SK-N-SH (cell line): ENCODE measurements around the gene RAB1A. TPM values are rescaled to one million over a fixed set of nuclear protein-coding genes. Genes with fewer than 3 reads are reported as not detected.

ENCODE experiments used
- CTCF ChIA-PET: fragments of 300-600, 350-600 bp; formaldehyde crosslinking; extraction: SDS; loops from one replicate; lab custom pipeline; 2021; lab: Yijun Ruan, JAX
- POLR2A ChIA-PET: fragments of 350-600 bp; sonication (Branson Sonifier 250); formaldehyde crosslinking; extraction: SDS; loops from one replicate; lab custom pipeline; 2020; ENCODE audit warnings: antibody characterized with exemption, inconsistent platforms; lab: Yijun Ruan, JAX
- DNase-seq: peaks from one replicate; pipeline ENCODE4 v3.0.0; 2012
- H2AFZ ChIP-seq: fragments of 200-600 bp; sonication (generic); 2 replicates; pipeline ENCODE4 v1.8.1; 2016; ENCODE audit warnings: antibody characterized with exemption, mild to moderate bottlenecking, low read depth
- H3F3A ChIP-seq: fragments of 200-600 bp; sonication (generic); replicated peaks from 2 replicates; pipeline ENCODE3; 2016; ENCODE audit warnings: antibody characterized with exemption, mild to moderate bottlenecking; ENCODE audit not compliant: insufficient read depth
- H3K27ac ChIP-seq, 2 experiments: fragments of 200-500 bp in 1 of 2; fragments of 200-600 bp in 1 of 2; sonication (Bioruptor generic) in 1 of 2; sonication (generic), shearing (Covaris generic) in 1 of 2; 2 replicates each; pipeline versions ENCODE4 v1.5.1 to v1.6.1; 2014 to 2016; ENCODE audit warnings: low read depth in 2 of 2, inconsistent platforms in 1 of 2, low read length in 1 of 2, mild to moderate bottlenecking in 1 of 2, mixed read lengths in 1 of 2
- H3K27me3 ChIP-seq: fragments of 200-600 bp; sonication (generic), shearing (Covaris generic); 2 replicates; pipeline ENCODE4 v1.6.1; 2016; ENCODE audit warnings: mixed run types; ENCODE audit not compliant: insufficient read depth
- H3K36me3 ChIP-seq, 2 experiments: fragments of 200-500 bp in 1 of 2; fragments of 200-600 bp in 1 of 2; sonication (Bioruptor generic) in 1 of 2; sonication (generic) in 1 of 2; replicated peaks in 1 of 2; 2 replicates each; pipeline versions ENCODE3 to v1.5.1; 2014 to 2016; ENCODE audit warnings: low read length in 1 of 2, mild to moderate bottlenecking in 1 of 2; ENCODE audit not compliant: insufficient read depth in 2 of 2, control insufficient read depth in 1 of 2
- H3K4me1 ChIP-seq, 2 experiments: fragments of 200-500 bp in 1 of 2; fragments of 200-600 bp in 1 of 2; sonication (Bioruptor generic) in 1 of 2; sonication (generic), shearing (Covaris generic) in 1 of 2; 2 replicates each; pipeline versions ENCODE4 v1.5.1 to v1.6.1; 2014 to 2016; ENCODE audit warnings: low read depth in 1 of 2, low read length in 1 of 2, mixed run types in 1 of 2; ENCODE audit not compliant: insufficient read depth in 2 of 2, control insufficient read depth in 1 of 2
- H3K4me2 ChIP-seq: fragments of 200-600 bp; sonication (generic), shearing (Covaris generic); 2 replicates; pipeline ENCODE4 v1.6.1; 2017; ENCODE audit warnings: mixed run types
- H3K4me3 ChIP-seq, 2 experiments: fragments of 200-500 bp in 1 of 2; fragments of 200-600 bp in 1 of 2; sonication (Bioruptor generic) in 1 of 2; sonication (generic), shearing (Covaris generic) in 1 of 2; 2 replicates each; pipeline versions ENCODE4 v1.5.1 to v1.8.1; 2014 to 2016; ENCODE audit warnings: low read depth in 2 of 2, inconsistent platforms in 1 of 2, low read length in 1 of 2, mild to moderate bottlenecking in 1 of 2, mixed read lengths in 1 of 2, moderate library complexity in 1 of 2
- H3K79me2 ChIP-seq: fragments of 200-600 bp; sonication (generic); 2 replicates; pipeline ENCODE4 v1.8.1; 2017; ENCODE audit warnings: mild to moderate bottlenecking; ENCODE audit not compliant: insufficient read depth
- H3K9ac ChIP-seq: fragments of 200-600 bp; sonication (generic); 2 replicates; pipeline ENCODE4 v1.6.1; 2017; ENCODE audit warnings: mixed run types
- H3K9me2 ChIP-seq: fragments of 200-600 bp; sonication (generic); 2 replicates; pipeline ENCODE4 v1.6.1; 2017; ENCODE audit warnings: mixed run types
- H3K9me3 ChIP-seq: fragments of 200-600 bp; sonication (generic); 2 replicates; pipeline ENCODE4 v1.6.1; 2017; ENCODE audit warnings: mixed run types, mild to moderate bottlenecking, moderate library complexity
- H4K20me1 ChIP-seq: fragments of 200-600 bp; sonication (generic); 2 replicates; pipeline ENCODE4 v1.6.1; 2017; ENCODE audit warnings: mild to moderate bottlenecking, mixed run types; ENCODE audit not compliant: insufficient read depth
- FOXM1 ChIP-seq: IDR thresholded peaks from 2 replicates; pipeline ENCODE4 v1.4.0; 2012; ENCODE audit warnings: low read depth, mild to moderate bottlenecking
- GATA2 ChIP-seq: sonication (generic); formaldehyde crosslinking; IDR thresholded peaks from 2 replicates; pipeline ENCODE4 v1.5.0; 2020; ENCODE audit warnings: mild to moderate bottlenecking, missing genetic modification reagents
- POLR2AphosphoS5 ChIP-seq: IDR thresholded peaks from 2 replicates; pipeline ENCODE4 v1.6.1; 2012; ENCODE audit warnings: low read depth, low read length
- RCOR1 ChIP-seq: fragments of 150-350 bp; IDR thresholded peaks from 2 replicates; pipeline ENCODE4 v1.6.1; 2017; ENCODE audit warnings: antibody characterized with exemption, low read length
- RFX5 ChIP-seq: IDR thresholded peaks from 2 replicates; pipeline ENCODE4 v1.6.1; 2012; ENCODE audit warnings: mild to moderate bottlenecking, improper control_type of control experiment, low read length
- SMC3 ChIP-seq: IDR thresholded peaks from 2 replicates; pipeline ENCODE4 v1.6.1; 2012; ENCODE audit warnings: low read depth, low read length, improper control_type of control experiment
- TEAD4 ChIP-seq: IDR thresholded peaks from 2 replicates; pipeline ENCODE4 v1.4.0; 2012; ENCODE audit warnings: mild to moderate bottlenecking, borderline replicate concordance; ENCODE audit not compliant: insufficient read depth
- WGBS: methylation state at CpG from one replicate; pipeline ENCODE4 v1.1.6; 2017; ENCODE audit warnings: low lambda C conversion rate; 5-methylcytosine and 5-hydroxymethylcytosine counted together
- polyA plus RNA-seq, 3 experiments: library from polyadenylated mRNA; depleted of rRNA; stranded (reverse); fragments of >200 nt; gene quantifications; 2 replicates each; pipeline ENCODE4 v1.2.3, GENCODE V29; 2012
- TF ChIP-seq, protein P1 (sequence below): IDR thresholded peaks from 2 replicates; pipeline ENCODE4; 2012
- TF ChIP-seq, protein P2 (sequence below): IDR thresholded peaks from 2 replicates; pipeline ENCODE4 v1.4.0; 2012; ENCODE audit warnings: low read depth
- TF ChIP-seq, protein P3 (sequence below): fragments of 200-600 bp; sonication (generic); IDR thresholded peaks from 2 replicates; pipeline ENCODE4 v1.6.1; 2017; ENCODE audit warnings: antibody characterized with exemption, mild to moderate bottlenecking, moderate library complexity
- TF ChIP-seq, protein P4 (sequence below): IDR thresholded peaks from 2 replicates; pipeline ENCODE4 v1.4.0; 2012; ENCODE audit warnings: low read depth, borderline replicate concordance
- TF ChIP-seq, protein P5 (sequence below): fragments of 150-350 bp; IDR thresholded peaks from 2 replicates; pipeline ENCODE4 v1.6.1; 2016; ENCODE audit warnings: mild to moderate bottlenecking, low read depth, low read length

The RAB1A gene
- polyA plus RNA-seq, 1 of the 3 experiments (the other 2 are of a cell fraction), result 113 TPM

DNA sequence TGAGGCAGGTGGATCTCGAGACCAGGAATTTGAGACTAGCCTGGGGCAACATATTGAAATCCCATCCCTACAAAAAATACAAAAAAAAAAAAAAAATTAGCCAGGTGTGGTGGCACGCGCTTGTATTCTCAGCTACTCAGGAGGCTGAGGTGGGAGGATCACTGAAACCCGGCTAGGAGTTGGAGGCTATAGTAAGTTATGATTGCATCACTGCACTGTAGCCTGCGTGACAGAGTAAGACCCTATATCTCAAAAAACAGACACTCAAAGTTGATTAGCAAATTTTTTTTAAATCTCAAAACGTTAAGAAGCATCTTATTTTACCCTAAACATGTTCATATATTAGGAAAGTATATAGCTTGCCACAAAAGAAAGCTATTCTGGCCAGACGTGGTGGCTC is 7.6 kb downstream of the RAB1A start:
- Histone ChIP-seq H3F3A (no peaks in the 10 kb centered on the region), H3K27ac (no peak overlapping the region; a peak in 1 of 4 replicates), H3K4me2 (no peak overlapping the region), H3K4me3 (no peak overlapping the region), H3K9ac (no peak overlapping the region), H3K36me3 (peaks cover 0 to 3% of the 10 kb centered on the region in 2 experiments), H3K9me3 (no peaks in the 10 kb centered on the region), H3K79me2 (peaks cover 100% of the 10 kb centered on the region), H3K4me1 (peaks cover 0 to 14% of the 10 kb centered on the region in 2 experiments; a peak in 3 of 4 replicates), H2AFZ (no peak overlapping the region), H3K27me3 (no peaks in the 10 kb centered on the region), H4K20me1 (peaks cover 100% of the 10 kb centered on the region), H3K9me2 (no peaks in the 10 kb centered on the region)
- CTCF ChIA-PET, result interaction anchor here (0.9 to 1.2 kb wide), 3 partner anchors 13 to 64 kb away, joined by 3 to 4 read pairs (median 3); no protein-coding TSS in a partner anchor
- POLR2A ChIA-PET, result no interaction called here
- no peak for TF ChIP-seq GATA2 (CRISPR knock-in tag)
- TF ChIP-seq, protein P1, sequence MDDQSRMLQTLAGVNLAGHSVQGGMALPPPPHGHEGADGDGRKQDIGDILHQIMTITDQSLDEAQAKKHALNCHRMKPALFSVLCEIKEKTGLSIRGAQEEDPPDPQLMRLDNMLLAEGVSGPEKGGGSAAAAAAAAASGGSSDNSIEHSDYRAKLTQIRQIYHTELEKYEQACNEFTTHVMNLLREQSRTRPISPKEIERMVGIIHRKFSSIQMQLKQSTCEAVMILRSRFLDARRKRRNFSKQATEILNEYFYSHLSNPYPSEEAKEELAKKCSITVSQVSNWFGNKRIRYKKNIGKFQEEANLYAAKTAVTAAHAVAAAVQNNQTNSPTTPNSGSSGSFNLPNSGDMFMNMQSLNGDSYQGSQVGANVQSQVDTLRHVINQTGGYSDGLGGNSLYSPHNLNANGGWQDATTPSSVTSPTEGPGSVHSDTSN, result no peak
- no peak for TF ChIP-seq FOXM1
- TF ChIP-seq, protein P2, sequence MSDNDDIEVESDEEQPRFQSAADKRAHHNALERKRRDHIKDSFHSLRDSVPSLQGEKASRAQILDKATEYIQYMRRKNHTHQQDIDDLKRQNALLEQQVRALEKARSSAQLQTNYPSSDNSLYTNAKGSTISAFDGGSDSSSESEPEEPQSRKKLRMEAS, result no peak
- TF ChIP-seq, protein P3, sequence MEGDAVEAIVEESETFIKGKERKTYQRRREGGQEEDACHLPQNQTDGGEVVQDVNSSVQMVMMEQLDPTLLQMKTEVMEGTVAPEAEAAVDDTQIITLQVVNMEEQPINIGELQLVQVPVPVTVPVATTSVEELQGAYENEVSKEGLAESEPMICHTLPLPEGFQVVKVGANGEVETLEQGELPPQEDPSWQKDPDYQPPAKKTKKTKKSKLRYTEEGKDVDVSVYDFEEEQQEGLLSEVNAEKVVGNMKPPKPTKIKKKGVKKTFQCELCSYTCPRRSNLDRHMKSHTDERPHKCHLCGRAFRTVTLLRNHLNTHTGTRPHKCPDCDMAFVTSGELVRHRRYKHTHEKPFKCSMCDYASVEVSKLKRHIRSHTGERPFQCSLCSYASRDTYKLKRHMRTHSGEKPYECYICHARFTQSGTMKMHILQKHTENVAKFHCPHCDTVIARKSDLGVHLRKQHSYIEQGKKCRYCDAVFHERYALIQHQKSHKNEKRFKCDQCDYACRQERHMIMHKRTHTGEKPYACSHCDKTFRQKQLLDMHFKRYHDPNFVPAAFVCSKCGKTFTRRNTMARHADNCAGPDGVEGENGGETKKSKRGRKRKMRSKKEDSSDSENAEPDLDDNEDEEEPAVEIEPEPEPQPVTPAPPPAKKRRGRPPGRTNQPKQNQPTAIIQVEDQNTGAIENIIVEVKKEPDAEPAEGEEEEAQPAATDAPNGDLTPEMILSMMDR, result no peak
- no peak for TF ChIP-seq SMC3
- no peak for TF ChIP-seq RFX5
- TF ChIP-seq POLR2AphosphoS5, result no peak
- TF ChIP-seq TEAD4, result no peak
- TF ChIP-seq, protein P4, sequence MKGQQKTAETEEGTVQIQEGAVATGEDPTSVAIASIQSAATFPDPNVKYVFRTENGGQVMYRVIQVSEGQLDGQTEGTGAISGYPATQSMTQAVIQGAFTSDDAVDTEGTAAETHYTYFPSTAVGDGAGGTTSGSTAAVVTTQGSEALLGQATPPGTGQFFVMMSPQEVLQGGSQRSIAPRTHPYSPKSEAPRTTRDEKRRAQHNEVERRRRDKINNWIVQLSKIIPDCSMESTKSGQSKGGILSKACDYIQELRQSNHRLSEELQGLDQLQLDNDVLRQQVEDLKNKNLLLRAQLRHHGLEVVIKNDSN, result no peak
- TF ChIP-seq, protein P5, sequence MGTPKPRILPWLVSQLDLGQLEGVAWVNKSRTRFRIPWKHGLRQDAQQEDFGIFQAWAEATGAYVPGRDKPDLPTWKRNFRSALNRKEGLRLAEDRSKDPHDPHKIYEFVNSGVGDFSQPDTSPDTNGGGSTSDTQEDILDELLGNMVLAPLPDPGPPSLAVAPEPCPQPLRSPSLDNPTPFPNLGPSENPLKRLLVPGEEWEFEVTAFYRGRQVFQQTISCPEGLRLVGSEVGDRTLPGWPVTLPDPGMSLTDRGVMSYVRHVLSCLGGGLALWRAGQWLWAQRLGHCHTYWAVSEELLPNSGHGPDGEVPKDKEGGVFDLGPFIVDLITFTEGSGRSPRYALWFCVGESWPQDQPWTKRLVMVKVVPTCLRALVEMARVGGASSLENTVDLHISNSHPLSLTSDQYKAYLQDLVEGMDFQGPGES, result no peak
- no peak for TF ChIP-seq RCOR1
- no peak for DNase-seq
- WGBS, result 84% methylated on average over 7 of the region's 7 CpGs
